H1 (cell line): ENCODE results near the gene EIF4E2. TPM values are rescaled to one million over a fixed set of nuclear protein-coding genes. Genes with fewer than 3 reads are reported as not detected.

Experiments used
- BCL11A ChIP-seq, 2 experiments: IDR thresholded peaks; one replicate each; pipeline ENCODE4 v1.6.1; 2011; ENCODE audit warnings: low read depth in 2 of 2, low read length in 2 of 2, mild to moderate bottlenecking in 2 of 2
- CHD1 ChIP-seq: IDR thresholded peaks from 2 replicates; pipeline ENCODE4 v1.6.1; 2012; ENCODE audit warnings: low read depth, low read length, improper control_type of control experiment
- CHD2 ChIP-seq: IDR thresholded peaks from 2 replicates; pipeline ENCODE4 v1.6.1; 2012; ENCODE audit warnings: low read length, improper control_type of control experiment
- CHD7 ChIP-seq: fragments of 300-600 bp; sonication (generic); IDR thresholded peaks from 2 replicates; pipeline ENCODE4 v1.7.1; 2012; ENCODE audit warnings: low read length, moderate library complexity, mild to moderate bottlenecking, inconsistent platforms; ENCODE audit not compliant: insufficient replicate concordance
- SIX5 ChIP-seq: IDR thresholded peaks from 2 replicates; pipeline ENCODE4 v1.6.1; 2011; ENCODE audit warnings: mild to moderate bottlenecking, low read depth, low read length
- SP1 ChIP-seq: IDR thresholded peaks from 2 replicates; pipeline ENCODE4 v1.6.1; 2011; ENCODE audit warnings: low read depth, low read length
- SP2 ChIP-seq: IDR thresholded peaks from 2 replicates; pipeline ENCODE4 v1.6.1; 2012; ENCODE audit warnings: mild to moderate bottlenecking, low read length, inconsistent platforms
- SRF ChIP-seq: IDR thresholded peaks from 2 replicates; pipeline ENCODE4 v1.6.1; 2011; ENCODE audit warnings: mild to moderate bottlenecking, low read depth, low read length, moderate library complexity
- TAF7 ChIP-seq: optimal IDR thresholded peaks from 2 replicates; pipeline ENCODE3; 2011; ENCODE audit warnings: low read depth, mild to moderate bottlenecking, inconsistent platforms, low read length, moderate library complexity, borderline replicate concordance
- polyA plus RNA-seq, 7 experiments: library from polyadenylated mRNA; depleted of rRNA in 3 of 7; stranded (reverse) in 5 of 7; unstranded in 2 of 7; fragments of >200 nt in 5 of 7; fragments of 200-250 nt in 2 of 7; gene quantifications; 1 replicate in 5 of 7; 2 replicates in 1 of 7; 4 replicates in 1 of 7; pipeline versions ENCODE4 v1.2.1 to v1.2.3, GENCODE V29; 2011 to 2013; ENCODE audit warnings: missing spikeins in 2 of 7, mixed read lengths in 2 of 7
- total RNA-seq: library from RNA; stranded (reverse); fragmentation: NEBNext Ultra II Directional; extraction: Animal tissue kit (Norgen Biotek cat#: 25700); gene quantifications from 2 replicates; pipeline ENCODE4 v1.2.1, GENCODE V29; 2021
- TF ChIP-seq, protein P1 (sequence below), 3 experiments: IDR thresholded peaks; 1 replicate in 2 of 3; 2 replicates in 1 of 3; pipeline versions ENCODE4 v1.5.1 to v1.6.1; 2011; ENCODE audit warnings: low read length in 3 of 3, mild to moderate bottlenecking in 3 of 3, inconsistent platforms in 2 of 3, low read depth in 1 of 3, moderate library complexity in 1 of 3; ENCODE audit not compliant: insufficient read depth in 1 of 3; ENCODE audit errors: control extremely low read depth in 1 of 3

The EIF4E2 gene
- total and polyA plus RNA-seq, 2 of the 8 experiments (the other 6 are each of a cell fraction or from before 2014, with no cell fraction given) = 39.4 to 114 TPM

GRCh38 chr2:232518844-232519243 lies 31.6 kb upstream of the EIF4E2 start (continued):
- TF ChIP-seq CHD7 = no peak
- no peak for TF ChIP-seq CHD2
- TF ChIP-seq SP2 = no peak
- no peak for TF ChIP-seq TAF7
- TF ChIP-seq, protein P1, sequence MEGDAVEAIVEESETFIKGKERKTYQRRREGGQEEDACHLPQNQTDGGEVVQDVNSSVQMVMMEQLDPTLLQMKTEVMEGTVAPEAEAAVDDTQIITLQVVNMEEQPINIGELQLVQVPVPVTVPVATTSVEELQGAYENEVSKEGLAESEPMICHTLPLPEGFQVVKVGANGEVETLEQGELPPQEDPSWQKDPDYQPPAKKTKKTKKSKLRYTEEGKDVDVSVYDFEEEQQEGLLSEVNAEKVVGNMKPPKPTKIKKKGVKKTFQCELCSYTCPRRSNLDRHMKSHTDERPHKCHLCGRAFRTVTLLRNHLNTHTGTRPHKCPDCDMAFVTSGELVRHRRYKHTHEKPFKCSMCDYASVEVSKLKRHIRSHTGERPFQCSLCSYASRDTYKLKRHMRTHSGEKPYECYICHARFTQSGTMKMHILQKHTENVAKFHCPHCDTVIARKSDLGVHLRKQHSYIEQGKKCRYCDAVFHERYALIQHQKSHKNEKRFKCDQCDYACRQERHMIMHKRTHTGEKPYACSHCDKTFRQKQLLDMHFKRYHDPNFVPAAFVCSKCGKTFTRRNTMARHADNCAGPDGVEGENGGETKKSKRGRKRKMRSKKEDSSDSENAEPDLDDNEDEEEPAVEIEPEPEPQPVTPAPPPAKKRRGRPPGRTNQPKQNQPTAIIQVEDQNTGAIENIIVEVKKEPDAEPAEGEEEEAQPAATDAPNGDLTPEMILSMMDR (IDR thresholded peaks at IDR 0.05; ENCODE audit: control extremely low read depth in 1 of 3, insufficient read depth in 1 of 3, low read depth in 1 of 3, low read length in 3 of 3) = no peak
- TF ChIP-seq SIX5 = no peak
- TF ChIP-seq BCL11A (IDR thresholded peaks at IDR 0.05; ENCODE audit: low read depth in 2 of 2, low read length in 2 of 2) = no peak
- no peak for TF ChIP-seq SP1
- no peak for TF ChIP-seq SRF
- TF ChIP-seq CHD1 = no peak
